DOHH2 (cell line): ENCODE data around the gene COL9A2.

Source experiments
- EZH2phosphoT487 ChIP-seq: fragments of 200-600 bp; sonication (generic); IDR thresholded peaks from 2 replicates; pipeline ENCODE4 v1.6.1; 2017; ENCODE audit warnings: borderline replicate concordance, mild to moderate bottlenecking, antibody characterized with exemption, low read length, moderate library complexity, mixed read lengths
- TF ChIP-seq, protein P1 (sequence below): fragments of 200-600 bp; sonication (generic); IDR thresholded peaks from one replicate; pipeline ENCODE4 v1.5.1; 2014; ENCODE audit warnings: antibody characterized with exemption, mild to moderate bottlenecking, low read depth, low read length; ENCODE audit not compliant: poor library complexity, severe bottlenecking

DNA sequence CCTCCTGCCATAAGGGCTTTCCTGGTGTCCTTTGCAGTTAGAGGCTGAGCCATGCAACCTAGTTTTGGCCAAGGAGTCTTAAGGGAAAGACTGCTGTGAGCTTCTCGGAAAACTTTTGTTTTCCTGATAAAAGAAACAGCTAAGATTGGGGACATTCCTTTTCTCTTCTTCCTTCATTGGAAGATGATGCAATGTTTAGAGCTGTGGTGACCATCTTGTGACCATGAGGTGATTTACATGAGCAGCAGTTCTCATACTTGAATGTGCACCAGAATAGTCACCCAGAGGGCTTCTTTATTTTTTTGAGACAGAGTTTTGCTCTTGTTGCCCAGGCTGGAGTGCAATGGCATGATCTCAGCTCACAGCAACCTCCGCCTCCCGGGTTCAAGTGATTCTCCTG is 36.0 kb upstream of the COL9A2 start:
- TF ChIP-seq, protein P1, sequence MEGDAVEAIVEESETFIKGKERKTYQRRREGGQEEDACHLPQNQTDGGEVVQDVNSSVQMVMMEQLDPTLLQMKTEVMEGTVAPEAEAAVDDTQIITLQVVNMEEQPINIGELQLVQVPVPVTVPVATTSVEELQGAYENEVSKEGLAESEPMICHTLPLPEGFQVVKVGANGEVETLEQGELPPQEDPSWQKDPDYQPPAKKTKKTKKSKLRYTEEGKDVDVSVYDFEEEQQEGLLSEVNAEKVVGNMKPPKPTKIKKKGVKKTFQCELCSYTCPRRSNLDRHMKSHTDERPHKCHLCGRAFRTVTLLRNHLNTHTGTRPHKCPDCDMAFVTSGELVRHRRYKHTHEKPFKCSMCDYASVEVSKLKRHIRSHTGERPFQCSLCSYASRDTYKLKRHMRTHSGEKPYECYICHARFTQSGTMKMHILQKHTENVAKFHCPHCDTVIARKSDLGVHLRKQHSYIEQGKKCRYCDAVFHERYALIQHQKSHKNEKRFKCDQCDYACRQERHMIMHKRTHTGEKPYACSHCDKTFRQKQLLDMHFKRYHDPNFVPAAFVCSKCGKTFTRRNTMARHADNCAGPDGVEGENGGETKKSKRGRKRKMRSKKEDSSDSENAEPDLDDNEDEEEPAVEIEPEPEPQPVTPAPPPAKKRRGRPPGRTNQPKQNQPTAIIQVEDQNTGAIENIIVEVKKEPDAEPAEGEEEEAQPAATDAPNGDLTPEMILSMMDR: no peak
- TF ChIP-seq EZH2phosphoT487: no peak
